NCI-H82 (cell line): ENCODE results near the gene HHAT.

ENCODE experiments used
- DNase-seq: peaks from one replicate; lab custom pipeline; 2025; lab: John Stamatoyannopoulos, UW

HHAT gene

GRCh38 chr1:210440081-210440480, 111.4 kb downstream of the HHAT start:
- DNase-seq: no peak

- DNase-seq: no peak
Observed at GRCh38 chr1:210441028-210441427, 112.3 kb downstream of the HHAT start.

GRCh38 chr1:210445485-210445884, 116.8 kb downstream of the HHAT start:
- DNase-seq: no peak

- DNase-seq: peak; percentile 59
Observed at GRCh38 chr1:210445931-210446330, 117.2 kb downstream of the HHAT start.

GRCh38 chr1:210446479-210446878, 117.8 kb downstream of the HHAT start:
- peak; percentile 91 for DNase-seq

GRCh38 chr1:210447456-210448057, 118.9 kb downstream of the HHAT start:
- no peak for DNase-seq

GRCh38 chr1:210448297-210448892, 119.7 kb downstream of the HHAT start:
- DNase-seq: peak; percentile 89

- DNase-seq: peak; percentile 56
Observed at GRCh38 chr1:210455840-210456603, 127.3 kb downstream of the HHAT start.

GRCh38 chr1:210456731-210457255, 128.1 kb downstream of the HHAT start:
- DNase-seq: no peak

GRCh38 chr1:210457568-210457967, 128.9 kb downstream of the HHAT start:
- no peak for DNase-seq

- peak; percentile 43 for DNase-seq
Observed at GRCh38 chr1:210464519-210465039, 135.9 kb downstream of the HHAT start.

GRCh38 chr1:210465150-210465549, 136.4 kb downstream of the HHAT start:
- DNase-seq: no peak

GRCh38 chr1:210467440-210468043, 138.8 kb downstream of the HHAT start:
- DNase-seq: no peak

- DNase-seq: no peak
Observed at GRCh38 chr1:210469441-210469840, 140.7 kb downstream of the HHAT start.

- DNase-seq: no peak
Observed at GRCh38 chr1:210475321-210475720, 146.6 kb downstream of the HHAT start.

GRCh38 chr1:210475806-210476205, 147.1 kb downstream of the HHAT start:
- DNase-seq: peak; percentile 72

- no peak for DNase-seq
Observed at GRCh38 chr1:210476730-210477129, 148.0 kb downstream of the HHAT start.

- DNase-seq: peak; percentile 63
Observed at GRCh38 chr1:210477328-210477924, 148.7 kb downstream of the HHAT start.

- no peak for DNase-seq
Observed at GRCh38 chr1:210478820-210479219, 150.1 kb downstream of the HHAT start.

GRCh38 chr1:210482491-210482890, 153.8 kb downstream of the HHAT start:
- DNase-seq: no peak

- DNase-seq: no peak
Observed at GRCh38 chr1:210482945-210483617, 154.4 kb downstream of the HHAT start.
